Activated T-cell treated with anti-CD3 and anti-CD28 coated beads for 4 hours (primary cell): ENCODE measurements around the gene SERPINB1.
A peak's percentile ranks its signal among the peaks of the same experiment; 100 is the strongest.
"Not testable (repeated sequence)": the region's sequence is repeated elsewhere in the genome, so short reads cannot be mapped to it uniquely, and the experiment has no call there.

Experiments
- DNase-seq: peaks from one replicate; pipeline ENCODE4 v3.0.0-alpha.2; 2020

Gene SERPINB1

GRCh38 chr6:2865694-2866151 is 24.1 kb upstream of the SERPINB1 start:
- no peak for DNase-seq

- DNase-seq: no peak
Measured at GRCh38 chr6:2865270-2865669, 23.6 kb upstream of the SERPINB1 start.

GRCh38 chr6:2863901-2864300 is 22.2 kb upstream of the SERPINB1 start:
- no peak for DNase-seq

- no peak for DNase-seq
Measured at GRCh38 chr6:2862712-2863181, 21.1 kb upstream of the SERPINB1 start.

GRCh38 chr6:2861822-2862164 is 20.1 kb upstream of the SERPINB1 start:
- no peak for DNase-seq

GRCh38 chr6:2861060-2861821 is 19.6 kb upstream of the SERPINB1 start:
- no peak for DNase-seq

GRCh38 chr6:2860706-2861059 is 19.0 kb upstream of the SERPINB1 start:
- not testable (repeated sequence) for DNase-seq

- DNase-seq: not testable (repeated sequence)
Measured at GRCh38 chr6:2859798-2860705, 18.4 kb upstream of the SERPINB1 start.

GRCh38 chr6:2859185-2859700 is 17.6 kb upstream of the SERPINB1 start:
- no peak for DNase-seq

GRCh38 chr6:2857580-2858337 is 16.1 kb upstream of the SERPINB1 start:
- peak; percentile 46 for DNase-seq

GRCh38 chr6:2857185-2857579 is 15.5 kb upstream of the SERPINB1 start:
- no peak for DNase-seq

GRCh38 chr6:2855061-2855519 is 13.4 kb upstream of the SERPINB1 start:
- no peak for DNase-seq

GRCh38 chr6:2854396-2854982 is 12.8 kb upstream of the SERPINB1 start:
- no peak for DNase-seq

GRCh38 chr6:2853769-2854395 is 12.2 kb upstream of the SERPINB1 start:
- peak; percentile 76 for DNase-seq

GRCh38 chr6:2853378-2853768 is 11.7 kb upstream of the SERPINB1 start:
- DNase-seq: not testable (repeated sequence)

- DNase-seq: no peak
Measured at GRCh38 chr6:2852921-2853322, 11.3 kb upstream of the SERPINB1 start.

GRCh38 chr6:2852514-2852855 is 10.8 kb upstream of the SERPINB1 start:
- no peak for DNase-seq

GRCh38 chr6:2851727-2852513 is 10.3 kb upstream of the SERPINB1 start:
- DNase-seq: no peak

GRCh38 chr6:2850538-2851113 is 9.0 kb upstream of the SERPINB1 start:
- DNase-seq: no peak

GRCh38 chr6:2848851-2849250 is 7.2 kb upstream of the SERPINB1 start:
- peak; percentile 63 for DNase-seq

GRCh38 chr6:2845880-2846208 is 4.2 kb upstream of the SERPINB1 start:
- no peak for DNase-seq
